Neuronal stem cell (in vitro differentiated cells): ENCODE results near the gene AOX1.

Experiments
- DNase-seq: peaks from one replicate; pipeline ENCODE4 v3.0.0-alpha.2; 2013; ENCODE audit warnings: low spot score
- H2AFZ ChIP-seq: one replicate; pipeline ENCODE4 v1.6.1; 2013; ENCODE audit warnings: mild to moderate bottlenecking, low read length, inconsistent platforms
- H2AK5ac ChIP-seq: 2 replicates; pipeline ENCODE4 v1.6.1; 2013; ENCODE audit warnings: low read depth, mild to moderate bottlenecking, inconsistent platforms, low read length, moderate library complexity, mixed read lengths
- H2BK120ac ChIP-seq: 2 replicates; pipeline ENCODE4 v1.6.1; 2013; ENCODE audit warnings: low read depth, mild to moderate bottlenecking, inconsistent platforms, low read length, moderate library complexity, mixed read lengths
- H2BK12ac ChIP-seq: one replicate; pipeline ENCODE4 v1.6.1; 2013; ENCODE audit warnings: low read length, inconsistent platforms
- H2BK15ac ChIP-seq: 2 replicates; pipeline ENCODE4 v1.6.1; 2013; ENCODE audit warnings: mild to moderate bottlenecking, low read length, inconsistent platforms, mixed read lengths
- H2BK5ac ChIP-seq: one replicate; pipeline ENCODE4 v1.6.1; 2013; ENCODE audit warnings: inconsistent platforms, mild to moderate bottlenecking, low read length, moderate library complexity
- H3K14ac ChIP-seq: one replicate; pipeline ENCODE4 v1.6.1; 2013; ENCODE audit warnings: low read length, inconsistent platforms
- H3K18ac ChIP-seq: 2 replicates; pipeline ENCODE4 v1.6.1; 2013; ENCODE audit warnings: low read length, inconsistent platforms
- H3K23ac ChIP-seq: 2 replicates; pipeline ENCODE4 v1.6.1; 2013; ENCODE audit warnings: low read depth, mild to moderate bottlenecking, mixed read lengths, low read length, inconsistent platforms; ENCODE audit not compliant: poor library complexity
- H3K27ac ChIP-seq: replicated peaks from 3 replicates; pipeline ENCODE4 v1.5.1; 2013; ENCODE audit warnings: low read length, inconsistent platforms
- H3K27me3 ChIP-seq, 3 experiments: 2 replicates each; pipeline ENCODE4 v1.6.1; 2013; ENCODE audit warnings: low read length in 3 of 3, mild to moderate bottlenecking in 2 of 3, inconsistent platforms in 1 of 3, low read depth in 1 of 3, mixed read lengths in 1 of 3, moderate library complexity in 1 of 3; ENCODE audit not compliant: control insufficient read depth in 3 of 3, insufficient read depth in 3 of 3
- H3K36me3 ChIP-seq, 2 donors: replicated peaks in 1 of 2; 2 replicates each; pipeline ENCODE4 v1.6.1; 2013; ENCODE audit warnings: low read length in 2 of 2; ENCODE audit not compliant: control insufficient read depth in 2 of 2, insufficient read depth in 2 of 2
- H3K4ac ChIP-seq: 2 replicates; pipeline ENCODE4 v1.6.1; 2013; ENCODE audit warnings: inconsistent platforms, mild to moderate bottlenecking, low read length, moderate library complexity
- H3K4me1 ChIP-seq, 2 donors: 1 replicate in 1 of 2; 2 replicates in 1 of 2; pipeline ENCODE4 v1.6.1; 2013; ENCODE audit warnings: low read length in 2 of 2, low read depth in 1 of 2; ENCODE audit not compliant: control insufficient read depth in 2 of 2, insufficient read depth in 1 of 2
- H3K4me2 ChIP-seq: one replicate; pipeline ENCODE4 v1.6.1; 2013; ENCODE audit warnings: mild to moderate bottlenecking, low read length, inconsistent platforms; ENCODE audit not compliant: insufficient read depth, poor library complexity, severe bottlenecking
- H3K4me3 ChIP-seq, 2 donors: 2 replicates each; pipeline ENCODE4 v1.5.1; 2013; ENCODE audit warnings: low read length in 2 of 2, mild to moderate bottlenecking in 2 of 2, inconsistent platforms in 1 of 2, moderate library complexity in 1 of 2
- H3K79me1 ChIP-seq: one replicate; pipeline ENCODE4 v1.6.1; 2013; ENCODE audit warnings: low read depth, mild to moderate bottlenecking, inconsistent platforms, low read length, moderate library complexity
- H3K9ac ChIP-seq: one replicate; pipeline ENCODE4 v1.6.1; 2013; ENCODE audit warnings: mild to moderate bottlenecking, low read depth, low read length, inconsistent platforms; ENCODE audit not compliant: poor library complexity
- H3K9me3 ChIP-seq, 2 donors: replicated peaks in 1 of 2; 2 replicates each; pipeline versions ENCODE3 to v1.6.1; 2013; ENCODE audit warnings: low read length in 2 of 2, mild to moderate bottlenecking in 2 of 2, inconsistent platforms in 1 of 2, low read depth in 1 of 2, mixed read lengths in 1 of 2, moderate library complexity in 1 of 2; ENCODE audit not compliant: control insufficient read depth in 2 of 2, insufficient read depth in 1 of 2
- H4K8ac ChIP-seq: one replicate; pipeline ENCODE4 v1.6.1; 2013; ENCODE audit warnings: low read depth, mild to moderate bottlenecking, inconsistent platforms, low read length, moderate library complexity
- H4K91ac ChIP-seq: one replicate; pipeline ENCODE4 v1.6.1; 2013; ENCODE audit warnings: low read length, low read depth, mild to moderate bottlenecking, inconsistent platforms; ENCODE audit not compliant: poor library complexity
- WGBS, 2 donors: extraction: QIAGEN DNeasy Blood & Tissue Kit; methylation state at CpG; one replicate each; pipeline ENCODE4 v1.1.7; 2013; ENCODE audit warnings: missing lambda C conversion rate in 2 of 2, mixed read lengths in 1 of 2; ENCODE audit not compliant: insufficient read length in 2 of 2, insufficient replicate concordance in 1 of 2; ENCODE audit errors: extremely low coverage in 2 of 2; 5-methylcytosine and 5-hydroxymethylcytosine counted together

The AOX1 gene

DNA sequence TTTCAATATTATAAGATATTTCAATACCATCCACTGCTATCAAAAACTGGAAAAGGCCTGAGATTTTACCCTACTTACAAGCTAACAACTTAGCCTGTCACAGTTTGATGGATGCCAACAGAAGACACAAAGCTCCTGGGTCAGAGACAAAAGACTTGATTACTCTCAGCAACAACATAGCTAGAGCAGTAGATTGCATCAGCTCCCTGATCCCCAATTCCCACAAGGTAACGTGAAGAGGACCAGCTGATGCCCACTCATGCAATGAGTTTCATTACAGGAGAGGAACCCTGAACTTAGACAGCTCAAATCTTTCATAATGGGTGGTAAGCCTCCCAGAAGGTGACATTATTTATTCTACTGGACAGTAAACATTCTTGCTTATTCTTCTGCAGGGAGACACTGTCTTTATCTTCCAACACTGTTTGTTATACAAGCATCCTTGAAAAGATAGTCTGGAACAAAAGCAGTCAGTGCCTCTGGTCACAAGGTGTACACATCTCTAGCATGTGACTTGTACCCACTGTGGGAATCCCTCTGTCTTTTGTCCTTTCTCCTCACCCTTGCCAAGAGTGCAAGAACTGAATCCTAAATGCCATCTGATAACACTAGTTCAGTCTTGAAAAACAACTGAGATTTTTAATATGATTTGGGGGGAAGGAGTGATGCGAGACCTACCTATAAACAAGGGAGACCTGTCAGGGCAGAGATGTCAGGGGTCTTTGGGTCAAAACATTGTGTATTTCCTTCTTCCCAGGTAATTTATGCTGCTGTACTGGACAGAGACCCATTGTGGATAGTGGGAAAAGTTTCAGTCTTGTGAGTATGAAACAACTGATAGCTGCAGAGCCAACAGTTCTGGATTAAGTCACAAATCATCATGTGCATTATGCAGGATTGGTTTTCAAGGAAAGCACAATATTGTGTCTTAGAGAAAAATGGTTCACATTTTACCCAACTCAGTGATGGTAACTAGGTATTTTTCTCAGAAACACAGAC, 102.4 kb downstream of the AOX1 start:
- no peaks in the 10 kb centered on the region for H3K27me3 ChIP-seq
- no peak overlapping the region for H2AK5ac ChIP-seq
- no peak overlapping the region for H4K91ac ChIP-seq
- no peak overlapping the region for H3K4me3 ChIP-seq
- no peak overlapping the region for H2BK120ac ChIP-seq
- H3K23ac ChIP-seq = no peak overlapping the region
- H2AFZ ChIP-seq = no peak overlapping the region
- no CpG with 5 or more reads among the region's 2 CpGs for WGBS, 2 donors
- no peak overlapping the region for H3K14ac ChIP-seq
- H3K36me3 ChIP-seq = no peaks in the 10 kb centered on the region
- H2BK12ac ChIP-seq = no peak overlapping the region
- no peak overlapping the region for H3K18ac ChIP-seq
- H3K4ac ChIP-seq = no peak overlapping the region
- no peak for DNase-seq
- H3K27ac ChIP-seq = no peak overlapping the region
- no peak overlapping the region for H3K9ac ChIP-seq
- H3K4me2 ChIP-seq = no peak overlapping the region
- H2BK5ac ChIP-seq = no peak overlapping the region
- H3K79me1 ChIP-seq = no peaks in the 10 kb centered on the region
- no peaks in the 10 kb centered on the region for H3K4me1 ChIP-seq
- H2BK15ac ChIP-seq = no peak overlapping the region
- no peaks in the 10 kb centered on the region for H3K9me3 ChIP-seq
- no peak overlapping the region for H4K8ac ChIP-seq

- no CpG with 5 or more reads among the region's 3 CpGs for WGBS, 2 donors
Measured at GRCh38 chr2:200689115-200689514, 103.3 kb downstream of the AOX1 start.

GRCh38 chr2:200693836-200694470, 108.1 kb downstream of the AOX1 start:
- Histone ChIP-seq H2AFZ (no peak overlapping the region), H3K4ac (no peak overlapping the region), H2AK5ac (no peak overlapping the region), H2BK120ac (no peak overlapping the region), H2BK5ac (no peak overlapping the region), H3K27me3 (peaks cover 0 to 13% (median 0%) of the 10 kb centered on the region in 3 experiments), H3K4me1 (peaks cover 0 to 2% of the 10 kb centered on the region in 2 donors), H3K14ac (no peak overlapping the region), H3K36me3 (no peaks in the 10 kb centered on the region), H3K9ac (no peak overlapping the region), H2BK12ac (no peak overlapping the region), H3K4me3 (no peak overlapping the region), H3K9me3 (no peaks in the 10 kb centered on the region), H3K18ac (no peak overlapping the region), H4K91ac (no peak overlapping the region), H3K79me1 (no peaks in the 10 kb centered on the region), H3K4me2 (no peak overlapping the region), H3K23ac (no peak overlapping the region), H4K8ac (no peak overlapping the region), H2BK15ac (no peak overlapping the region), H3K27ac (no peak overlapping the region)
- DNase-seq = no peak
- no CpG with 5 or more reads among the region's 4 CpGs for WGBS, 2 donors

More at GRCh38 chr2:200689115-200689514, 103.3 kb downstream of the AOX1 start:
- H3K23ac ChIP-seq = no peak overlapping the region
- no peak overlapping the region for H2AFZ ChIP-seq
- H2BK120ac ChIP-seq = no peak overlapping the region
- no peak overlapping the region for H2BK15ac ChIP-seq
- no peak overlapping the region for H3K4me3 ChIP-seq
- H2BK12ac ChIP-seq = no peak overlapping the region
- H3K18ac ChIP-seq = no peak overlapping the region
- no peaks in the 10 kb centered on the region for H3K36me3 ChIP-seq
- no peaks in the 10 kb centered on the region for H3K79me1 ChIP-seq
- no peak overlapping the region for H3K27ac ChIP-seq
- no peak overlapping the region for H3K9ac ChIP-seq
- H3K14ac ChIP-seq = no peak overlapping the region
- peaks cover 0 to 8% (median 0%) of the 10 kb centered on the region in 3 experiments for H3K27me3 ChIP-seq
- no peaks in the 10 kb centered on the region for H3K9me3 ChIP-seq
- no peak for DNase-seq
- no peak overlapping the region for H2AK5ac ChIP-seq
- H4K8ac ChIP-seq = no peak overlapping the region
- no peaks in the 10 kb centered on the region for H3K4me1 ChIP-seq
- no peak overlapping the region for H3K4me2 ChIP-seq
- H2BK5ac ChIP-seq = no peak overlapping the region
- H4K91ac ChIP-seq = no peak overlapping the region
- H3K4ac ChIP-seq = no peak overlapping the region

DNA sequence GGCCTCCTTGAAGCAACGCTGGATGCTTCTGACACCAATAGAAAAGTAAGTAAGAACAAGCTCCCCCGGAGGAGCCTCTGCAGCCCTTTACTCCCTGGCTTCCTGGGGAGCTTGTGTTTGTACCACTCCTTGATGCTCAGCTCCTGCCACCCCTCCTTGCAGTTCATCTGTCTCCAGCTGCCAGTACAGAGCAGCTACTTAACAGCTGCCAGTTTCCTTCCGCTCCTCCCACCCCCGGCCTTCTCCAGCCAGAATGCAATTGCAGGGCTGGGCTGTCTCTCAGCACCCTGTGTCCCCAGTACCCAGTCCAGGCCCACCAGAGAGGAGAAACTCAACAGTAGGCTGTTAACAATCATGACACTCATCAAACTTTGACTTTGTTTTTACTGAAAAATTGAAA, 109.4 kb downstream of the AOX1 start:
- Histone ChIP-seq H2BK120ac (no peak overlapping the region), H2AK5ac (no peak overlapping the region), H2BK15ac (no peak overlapping the region), H2AFZ (no peak overlapping the region), H2BK12ac (no peak overlapping the region), H3K27ac (no peak overlapping the region), H3K9me3 (no peaks in the 10 kb centered on the region), H3K4me1 (peaks cover 0 to 2% of the 10 kb centered on the region in 2 donors), H3K9ac (no peak overlapping the region), H3K4me2 (no peak overlapping the region), H3K4ac (no peak overlapping the region), H2BK5ac (no peak overlapping the region), H3K14ac (no peak overlapping the region), H3K18ac (no peak overlapping the region), H4K8ac (no peak overlapping the region), H3K79me1 (no peaks in the 10 kb centered on the region), H3K36me3 (no peaks in the 10 kb centered on the region), H3K23ac (no peak overlapping the region), H3K27me3 (peaks cover 0 to 13% (median 0%) of the 10 kb centered on the region in 3 experiments), H4K91ac (no peak overlapping the region), H3K4me3 (no peak overlapping the region)
- WGBS, 2 donors = no CpG with 5 or more reads among the region's 4 CpGs
- DNase-seq = no peak
